Neural cell (in vitro differentiated cells): ENCODE measurements around the gene RAP1GAP2. TPM values are rescaled to one million over a fixed set of nuclear protein-coding genes. Genes with fewer than 3 reads are reported as not detected.

Experiments
- H2AFZ ChIP-seq: fragments of 200-600, 300-800 bp; sonication (generic), shearing (Covaris generic); 2 replicates; pipeline ENCODE4 v1.6.0; 2014; ENCODE audit warnings: low read depth, mild to moderate bottlenecking, antibody characterized with exemption, low read length, moderate library complexity
- H3F3A ChIP-seq: fragments of 200-600 bp; shearing (Covaris generic); 2 replicates; pipeline ENCODE4 v1.6.1; 2016; ENCODE audit warnings: mild to moderate bottlenecking, moderate library complexity, mixed read lengths, antibody characterized with exemption, low read length; ENCODE audit not compliant: insufficient read depth, poor library complexity, severe bottlenecking
- H3K27ac ChIP-seq: fragments of 200-600, 300-800 bp; sonication (generic), shearing (Covaris generic); 2 replicates; pipeline ENCODE4 v1.5.1; 2014; ENCODE audit warnings: mild to moderate bottlenecking, low read length, moderate library complexity
- H3K27me3 ChIP-seq: fragments of 300-800, 200-600 bp; sonication (generic), shearing (Covaris generic); 2 replicates; pipeline ENCODE4 v1.6.0; 2014; ENCODE audit warnings: mild to moderate bottlenecking, low read depth, low read length, moderate library complexity; ENCODE audit not compliant: insufficient read depth
- H3K36me3 ChIP-seq: fragments of 300-800, 200-600 bp; sonication (generic), shearing (Covaris generic); 2 replicates; pipeline ENCODE4 v1.5.1; 2014; ENCODE audit warnings: mild to moderate bottlenecking, antibody characterized with exemption, low read length, moderate library complexity; ENCODE audit not compliant: insufficient read depth
- H3K4me2 ChIP-seq: fragments of 300-800, 200-600 bp; sonication (generic), shearing (Covaris generic); 2 replicates; pipeline ENCODE4 v1.6.0; 2014; ENCODE audit warnings: mild to moderate bottlenecking, low read length
- H3K4me3 ChIP-seq: fragments of 300-800, 200-600 bp; sonication (generic), shearing (Covaris generic); 2 replicates; pipeline ENCODE4 v1.5.1; 2014; ENCODE audit warnings: mild to moderate bottlenecking, low read length, moderate library complexity
- H3K79me2 ChIP-seq: fragments of 200-600 bp; shearing (Covaris generic); replicated peaks from 2 replicates; pipeline ENCODE4 v1.6.0; 2014; ENCODE audit warnings: mild to moderate bottlenecking, low read length, moderate library complexity; ENCODE audit not compliant: insufficient read depth
- H3K9ac ChIP-seq: fragments of 300-800, 200-600 bp; sonication (generic), shearing (Covaris generic); 2 replicates; pipeline ENCODE4 v1.6.1; 2016; ENCODE audit warnings: mild to moderate bottlenecking, low read length, mixed read lengths
- H3K9me2 ChIP-seq: fragments of 200-600 bp; shearing (Covaris generic); 2 replicates; pipeline ENCODE4 v1.6.1; 2016; ENCODE audit warnings: mild to moderate bottlenecking, low read length, mixed read lengths; ENCODE audit not compliant: insufficient read depth
- H3K9me3 ChIP-seq: fragments of 200-600, 300-800 bp; sonication (generic), shearing (Covaris generic); 2 replicates; pipeline ENCODE4 v1.6.1; 2016; ENCODE audit warnings: mild to moderate bottlenecking, mixed run types, low read length, moderate library complexity, mixed read lengths
- H4K20me1 ChIP-seq: fragments of 200-600 bp; shearing (Covaris generic); 2 replicates; pipeline ENCODE4 v1.6.1; 2016; ENCODE audit warnings: mild to moderate bottlenecking, mixed run types; ENCODE audit not compliant: insufficient read depth
- EP300 ChIP-seq: fragments of 450-650 bp; conservative IDR thresholded peaks from 2 replicates; pipeline ENCODE4 v1.6.1; 2014; ENCODE audit warnings: antibody characterized with exemption, mild to moderate bottlenecking, moderate library complexity; ENCODE audit not compliant: poor library complexity, severe bottlenecking
- EZH2 ChIP-seq: fragments of 200-600, 300-800 bp; shearing (Covaris generic), sonication (generic); IDR thresholded peaks from 2 replicates; pipeline ENCODE4 v1.6.1; 2014; ENCODE audit warnings: antibody characterized with exemption, low read length, borderline replicate concordance, mild to moderate bottlenecking; ENCODE audit not compliant: insufficient read depth, poor library complexity, severe bottlenecking
- MXI1 ChIP-seq: fragments of 450-650 bp; conservative IDR thresholded peaks from 2 replicates; pipeline ENCODE4 v1.6.1; 2014; ENCODE audit warnings: antibody characterized with exemption, mild to moderate bottlenecking; ENCODE audit not compliant: poor library complexity, severe bottlenecking
- RAD21 ChIP-seq: fragments of 450-650 bp; conservative IDR thresholded peaks from 2 replicates; pipeline ENCODE4 v1.6.1; 2014; ENCODE audit warnings: antibody characterized with exemption, mild to moderate bottlenecking, moderate library complexity
- SMC3 ChIP-seq: fragments of 450-650 bp; conservative IDR thresholded peaks from 2 replicates; pipeline ENCODE4 v1.6.1; 2014; ENCODE audit warnings: antibody characterized with exemption, mild to moderate bottlenecking, moderate library complexity; ENCODE audit not compliant: poor library complexity
- TAF1 ChIP-seq: IDR thresholded peaks from 2 replicates; pipeline ENCODE4 v1.6.1; 2012; ENCODE audit warnings: low read depth
- polyA plus RNA-seq: library from polyadenylated mRNA; depleted of rRNA; stranded (reverse); fragments of >200 nt; gene quantifications from 2 replicates; pipeline ENCODE4 v1.2.3, GENCODE V29; 2014
- TF ChIP-seq, protein P1 (sequence below): IDR thresholded peaks from 2 replicates; pipeline ENCODE4 v1.6.1; 2012; ENCODE audit warnings: borderline replicate concordance
- TF ChIP-seq, protein P2 (sequence below): fragments of 450-650 bp; IDR thresholded peaks from 2 replicates; pipeline ENCODE4 v1.5.1; 2014; ENCODE audit warnings: antibody characterized with exemption, mild to moderate bottlenecking, moderate library complexity; ENCODE audit not compliant: poor library complexity, severe bottlenecking

RAP1GAP2 gene
- polyA plus RNA-seq, 1 donor from 2014 or later: 14.8 TPM

DNA sequence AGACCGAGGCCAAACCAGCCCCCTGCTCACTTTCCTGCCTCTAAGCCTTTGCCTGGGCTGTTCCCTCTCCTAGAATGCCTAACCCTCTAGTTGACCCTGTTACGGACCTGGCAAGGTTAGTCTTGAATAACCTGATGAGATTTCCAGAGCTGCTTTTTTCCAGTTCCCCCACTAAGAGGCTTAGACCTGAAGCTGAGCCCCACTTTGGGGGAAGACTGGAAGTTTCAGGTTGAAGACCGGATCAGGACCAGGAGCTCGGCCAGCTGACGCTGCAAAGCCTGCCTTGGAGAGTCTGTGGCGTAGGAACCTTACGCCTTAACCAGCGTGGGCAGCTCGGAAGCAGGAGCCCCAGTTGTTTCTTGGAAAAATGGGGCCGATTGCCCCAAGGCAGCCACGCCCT, 137.4 kb downstream of the RAP1GAP2 start:
- H3K36me3 ChIP-seq: no peaks in the 10 kb centered on the region
- TF ChIP-seq, protein P1, sequence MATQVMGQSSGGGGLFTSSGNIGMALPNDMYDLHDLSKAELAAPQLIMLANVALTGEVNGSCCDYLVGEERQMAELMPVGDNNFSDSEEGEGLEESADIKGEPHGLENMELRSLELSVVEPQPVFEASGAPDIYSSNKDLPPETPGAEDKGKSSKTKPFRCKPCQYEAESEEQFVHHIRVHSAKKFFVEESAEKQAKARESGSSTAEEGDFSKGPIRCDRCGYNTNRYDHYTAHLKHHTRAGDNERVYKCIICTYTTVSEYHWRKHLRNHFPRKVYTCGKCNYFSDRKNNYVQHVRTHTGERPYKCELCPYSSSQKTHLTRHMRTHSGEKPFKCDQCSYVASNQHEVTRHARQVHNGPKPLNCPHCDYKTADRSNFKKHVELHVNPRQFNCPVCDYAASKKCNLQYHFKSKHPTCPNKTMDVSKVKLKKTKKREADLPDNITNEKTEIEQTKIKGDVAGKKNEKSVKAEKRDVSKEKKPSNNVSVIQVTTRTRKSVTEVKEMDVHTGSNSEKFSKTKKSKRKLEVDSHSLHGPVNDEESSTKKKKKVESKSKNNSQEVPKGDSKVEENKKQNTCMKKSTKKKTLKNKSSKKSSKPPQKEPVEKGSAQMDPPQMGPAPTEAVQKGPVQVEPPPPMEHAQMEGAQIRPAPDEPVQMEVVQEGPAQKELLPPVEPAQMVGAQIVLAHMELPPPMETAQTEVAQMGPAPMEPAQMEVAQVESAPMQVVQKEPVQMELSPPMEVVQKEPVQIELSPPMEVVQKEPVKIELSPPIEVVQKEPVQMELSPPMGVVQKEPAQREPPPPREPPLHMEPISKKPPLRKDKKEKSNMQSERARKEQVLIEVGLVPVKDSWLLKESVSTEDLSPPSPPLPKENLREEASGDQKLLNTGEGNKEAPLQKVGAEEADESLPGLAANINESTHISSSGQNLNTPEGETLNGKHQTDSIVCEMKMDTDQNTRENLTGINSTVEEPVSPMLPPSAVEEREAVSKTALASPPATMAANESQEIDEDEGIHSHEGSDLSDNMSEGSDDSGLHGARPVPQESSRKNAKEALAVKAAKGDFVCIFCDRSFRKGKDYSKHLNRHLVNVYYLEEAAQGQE: no peak
- H4K20me1 ChIP-seq: no peaks in the 10 kb centered on the region
- H3K4me3 ChIP-seq: no peak overlapping the region
- H3F3A ChIP-seq: no peaks in the 10 kb centered on the region
- H3K9me2 ChIP-seq: no peaks in the 10 kb centered on the region
- no peak overlapping the region for H3K27ac ChIP-seq
- H3K9me3 ChIP-seq: no peaks in the 10 kb centered on the region
- H3K79me2 ChIP-seq: no peaks in the 10 kb centered on the region
- no peak overlapping the region for H2AFZ ChIP-seq
- no peaks in the 10 kb centered on the region for H3K27me3 ChIP-seq
- H3K4me2 ChIP-seq: no peak overlapping the region
- no peak overlapping the region for H3K9ac ChIP-seq

DNA sequence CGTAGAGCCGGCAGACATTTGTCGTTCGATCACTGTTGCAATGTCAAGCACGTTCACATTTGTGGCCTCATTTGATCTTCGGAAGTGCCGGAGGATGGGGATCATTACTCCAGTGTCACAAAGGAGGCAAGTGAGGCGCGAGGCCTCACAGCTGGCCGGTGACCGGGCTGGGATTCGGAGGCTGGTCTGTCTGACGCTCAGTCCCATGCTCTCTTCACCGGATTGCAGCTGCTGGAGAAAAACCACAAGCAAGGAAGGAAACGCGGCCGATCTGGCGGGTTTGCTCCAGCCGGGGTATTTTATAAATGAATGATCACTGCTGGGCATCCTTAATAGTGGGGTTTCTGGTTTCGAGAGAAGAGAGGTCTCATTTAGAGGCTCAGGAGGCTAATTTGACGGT, 139.4 kb downstream of the RAP1GAP2 start:
- Histone ChIP-seq H3K9ac (no peak overlapping the region), H3K27me3 (no peaks in the 10 kb centered on the region), H3K4me2 (no peak overlapping the region), H3K36me3 (no peaks in the 10 kb centered on the region), H3K9me2 (no peaks in the 10 kb centered on the region), H3K79me2 (no peaks in the 10 kb centered on the region), H2AFZ (no peak overlapping the region), H3K4me3 (no peak overlapping the region), H3F3A (no peaks in the 10 kb centered on the region), H4K20me1 (no peaks in the 10 kb centered on the region), H3K27ac (no peak overlapping the region), H3K9me3 (no peaks in the 10 kb centered on the region)
- TF ChIP-seq RAD21 (no peak), TAF1 (no peak), SMC3 (no peak), EZH2 (no peak), MXI1 (no peak), EP300 (no peak)
- TF ChIP-seq, protein P1: no peak
- TF ChIP-seq, protein P2, sequence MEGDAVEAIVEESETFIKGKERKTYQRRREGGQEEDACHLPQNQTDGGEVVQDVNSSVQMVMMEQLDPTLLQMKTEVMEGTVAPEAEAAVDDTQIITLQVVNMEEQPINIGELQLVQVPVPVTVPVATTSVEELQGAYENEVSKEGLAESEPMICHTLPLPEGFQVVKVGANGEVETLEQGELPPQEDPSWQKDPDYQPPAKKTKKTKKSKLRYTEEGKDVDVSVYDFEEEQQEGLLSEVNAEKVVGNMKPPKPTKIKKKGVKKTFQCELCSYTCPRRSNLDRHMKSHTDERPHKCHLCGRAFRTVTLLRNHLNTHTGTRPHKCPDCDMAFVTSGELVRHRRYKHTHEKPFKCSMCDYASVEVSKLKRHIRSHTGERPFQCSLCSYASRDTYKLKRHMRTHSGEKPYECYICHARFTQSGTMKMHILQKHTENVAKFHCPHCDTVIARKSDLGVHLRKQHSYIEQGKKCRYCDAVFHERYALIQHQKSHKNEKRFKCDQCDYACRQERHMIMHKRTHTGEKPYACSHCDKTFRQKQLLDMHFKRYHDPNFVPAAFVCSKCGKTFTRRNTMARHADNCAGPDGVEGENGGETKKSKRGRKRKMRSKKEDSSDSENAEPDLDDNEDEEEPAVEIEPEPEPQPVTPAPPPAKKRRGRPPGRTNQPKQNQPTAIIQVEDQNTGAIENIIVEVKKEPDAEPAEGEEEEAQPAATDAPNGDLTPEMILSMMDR: no peak
